Caco-2 (cell line): ENCODE results near the gene LBX1. TPM values are rescaled to one million over a fixed set of nuclear protein-coding genes. Genes with fewer than 3 reads are reported as not detected.

Source experiments
- BruUV-seq: library from RNA; stranded (reverse); fragments of 400-500 nt; replicated peaks from 2 replicates; lab custom pipeline; 2021; lab: Mats Ljungman, UMichigan
- CTCF ChIA-PET: fragments of 300-600 bp; sonication (Branson Sonifier 250); formaldehyde crosslinking; loops from one replicate; lab custom pipeline; 2022; ENCODE audit warnings: antibody characterized with exemption; lab: Charles Lee
- POLR2A ChIA-PET: fragments of 300-600 bp; sonication (Branson Sonifier 250); formaldehyde crosslinking; loops from one replicate; lab custom pipeline; 2022; ENCODE audit warnings: antibody characterized with exemption; lab: Charles Lee
- DNase-seq, 2 experiments: peaks; one replicate each; pipeline versions ENCODE4 v3.0.0 to v3.0.0-alpha.2; 2020 to 2022
- H3K27me3 ChIP-seq: replicated peaks from 2 replicates; pipeline ENCODE4 v1.6.0; 2011; ENCODE audit warnings: low read length; ENCODE audit not compliant: control insufficient read depth, insufficient read depth
- H3K36me3 ChIP-seq: 2 replicates; pipeline ENCODE4 v1.5.1; 2011; ENCODE audit warnings: low read length; ENCODE audit not compliant: control insufficient read depth, insufficient read depth
- H3K4me1 ChIP-seq: fragments of 250-450 bp; sonication (Bioruptor Pico); 2 replicates; pipeline ENCODE4 v1.5.1; 2020; ENCODE audit warnings: mild to moderate bottlenecking
- H3K4me3 ChIP-seq: 2 replicates; pipeline ENCODE4 v1.5.1; 2011; ENCODE audit warnings: low read depth, mild to moderate bottlenecking, control low read depth, low read length
- H3K9me3 ChIP-seq: fragments of 250-450 bp; sonication (Bioruptor Pico); 2 replicates; pipeline ENCODE4 v1.5.1; 2020; ENCODE audit warnings: mild to moderate bottlenecking, moderate library complexity
- H3K27ac Mint-ChIP-seq: one replicate; pipeline ENCODE4 v1.8.0; 2022; ENCODE audit warnings: mixed read lengths; ENCODE audit not compliant: unreplicated experiment
- H3K27me3 Mint-ChIP-seq: one replicate; pipeline ENCODE4 v1.8.0; 2022; ENCODE audit warnings: mixed read lengths; ENCODE audit not compliant: insufficient read depth, unreplicated experiment
- H3K36me3 Mint-ChIP-seq: one replicate; pipeline ENCODE4 v1.8.0; 2022; ENCODE audit warnings: mild to moderate bottlenecking, mixed read lengths; ENCODE audit not compliant: insufficient read depth, unreplicated experiment
- H3K4me1 Mint-ChIP-seq: one replicate; pipeline ENCODE4 v1.8.0; 2022; ENCODE audit warnings: low read depth, mixed read lengths; ENCODE audit not compliant: unreplicated experiment
- H3K4me3 Mint-ChIP-seq: one replicate; pipeline ENCODE4 v1.8.0; 2022; ENCODE audit warnings: mild to moderate bottlenecking, moderate library complexity, mixed read lengths; ENCODE audit not compliant: unreplicated experiment
- H3K9me3 Mint-ChIP-seq: one replicate; pipeline ENCODE4 v1.8.0; 2022; ENCODE audit warnings: mixed read lengths; ENCODE audit not compliant: unreplicated experiment
- CTCF ChIP-seq, 2 experiments: fragments of 200-600 bp in 1 of 2; IDR thresholded peaks; 1 replicate in 1 of 2; 2 replicates in 1 of 2; pipeline versions ENCODE4 v1.5.1 to v1.8.0; 2011 to 2022; ENCODE audit warnings: antibody characterized with exemption in 1 of 2, control low read depth in 1 of 2, inconsistent platforms in 1 of 2, low read depth in 1 of 2, low read length in 1 of 2, mild to moderate bottlenecking in 1 of 2, moderate library complexity in 1 of 2; ENCODE audit not compliant: insufficient read depth in 1 of 2, severe bottlenecking in 1 of 2, unreplicated experiment in 1 of 2
- intact Hi-C: fragments of 100-400 bp; cut with micrococcal nuclease; formaldehyde crosslinking; loops from one replicate; pipeline ENCODE4 v1.10.0; 2022; ENCODE audit not compliant: unreplicated experiment
- total RNA-seq: library from RNA; stranded (reverse); gene quantifications from 2 replicates; pipeline ENCODE4 v1.2.3, GENCODE V29; 2022

Gene LBX1
- total RNA-seq, 1 experiment from 2014 or later, result not detected

DNA sequence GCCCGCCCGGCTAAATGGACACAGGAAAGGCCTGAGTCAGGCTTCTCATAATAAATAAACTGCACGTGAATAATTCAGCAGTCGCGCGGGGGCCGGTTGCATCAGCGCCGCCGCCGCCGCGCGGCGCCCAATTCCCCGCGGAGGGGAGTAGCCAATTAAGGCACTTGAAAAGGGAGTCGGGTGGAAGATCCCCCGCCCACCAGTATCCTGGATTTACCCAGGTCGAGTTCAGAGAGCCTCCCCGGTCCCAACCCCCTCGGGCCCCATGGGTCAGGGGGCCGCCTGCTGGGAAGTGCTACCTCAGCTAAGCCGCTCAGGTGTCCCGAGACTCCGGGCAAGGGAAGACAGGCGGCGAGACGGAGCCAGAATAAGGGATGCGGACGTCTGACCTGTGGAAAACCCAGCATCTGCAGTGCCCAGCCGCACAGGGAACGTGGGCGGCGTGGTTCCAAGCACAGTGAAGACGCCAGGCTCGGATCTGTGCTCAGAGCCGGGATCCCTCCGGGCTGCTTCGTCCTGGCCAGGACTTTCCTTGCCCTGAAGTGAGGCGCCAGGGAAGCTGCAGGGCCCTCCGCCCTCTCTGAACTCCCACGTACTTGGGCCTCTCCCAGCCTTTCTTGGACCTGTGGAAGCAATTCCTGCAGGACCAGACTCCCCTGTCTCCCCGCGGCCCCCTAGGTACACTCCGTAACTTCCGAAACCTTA lies 7.3 kb upstream of the LBX1 start:
- H3K4me1 Mint-ChIP-seq, result no peaks in the 10 kb centered on the region
- no peak overlapping the region for H3K27ac Mint-ChIP-seq
- no peak for DNase-seq
- intact Hi-C loops, result no loop called here
- Histone ChIP-seq H3K27me3 (peaks cover 5% of the 10 kb centered on the region), H3K4me3 (no peak overlapping the region), H3K4me1 (no peaks in the 10 kb centered on the region), H3K9me3 (no peaks in the 10 kb centered on the region), H3K36me3 (no peaks in the 10 kb centered on the region)
- no TSS peak for BruUV-seq
- ChIA-PET CTCF (no interaction called here), POLR2A (no interaction called here)
- no peaks in the 10 kb centered on the region for H3K36me3 Mint-ChIP-seq
- H3K4me3 Mint-ChIP-seq, result no peak overlapping the region
- peaks cover 20% of the 10 kb centered on the region for H3K27me3 Mint-ChIP-seq
- no peak for TF ChIP-seq CTCF (IDR thresholded peaks at IDR 0.05; ENCODE audit: insufficient read depth in 1 of 2, low read depth in 1 of 2, low read length in 1 of 2, severe bottlenecking in 1 of 2, unreplicated experiment in 1 of 2)
- H3K9me3 Mint-ChIP-seq, result no peaks in the 10 kb centered on the region

GRCh38 chr10:101235766-101236165 lies 6.5 kb upstream of the LBX1 start:
- Mint-ChIP-seq H3K4me1 (no peaks in the 10 kb centered on the region), H3K9me3 (no peaks in the 10 kb centered on the region), H3K4me3 (no peak overlapping the region), H3K27ac (no peak overlapping the region), H3K36me3 (no peaks in the 10 kb centered on the region), H3K27me3 (peaks cover 28% of the 10 kb centered on the region)
- Histone ChIP-seq H3K36me3 (no peaks in the 10 kb centered on the region), H3K27me3 (peaks cover 7% of the 10 kb centered on the region), H3K4me3 (no peak overlapping the region), H3K9me3 (no peaks in the 10 kb centered on the region), H3K4me1 (no peaks in the 10 kb centered on the region)
- DNase-seq, result no peak
- intact Hi-C loops, result no loop called here
- CTCF ChIA-PET, result interaction anchor here (0.6 kb wide), 1 partner anchor 37 kb away, joined by 4 read pairs; no protein-coding TSS in a partner anchor
- POLR2A ChIA-PET, result no interaction called here
- no peak for TF ChIP-seq CTCF (IDR thresholded peaks at IDR 0.05; ENCODE audit: insufficient read depth in 1 of 2, low read depth in 1 of 2, low read length in 1 of 2, severe bottlenecking in 1 of 2, unreplicated experiment in 1 of 2)
- BruUV-seq, result no TSS peak

DNA sequence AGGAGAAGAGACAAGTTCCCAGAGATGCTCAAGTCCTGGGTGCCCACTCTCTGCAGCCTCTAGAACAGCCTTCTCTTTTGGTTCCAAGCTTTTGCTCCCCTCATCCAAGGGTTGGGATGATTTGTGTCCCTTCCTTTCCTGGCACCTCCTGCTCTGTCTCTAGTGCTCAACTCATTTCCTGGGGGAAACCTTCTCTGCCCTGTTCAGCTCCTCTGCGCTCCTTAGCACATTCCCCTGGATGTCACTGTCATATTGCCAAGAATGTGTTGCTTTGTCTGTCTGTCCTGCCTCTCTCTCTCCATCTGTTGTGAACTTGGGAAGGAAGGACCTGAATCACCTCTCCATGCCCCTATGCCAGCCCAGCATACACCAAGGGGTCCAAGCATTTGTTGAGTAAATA lies 5.1 kb upstream of the LBX1 start:
- intact Hi-C loops, result no loop called here
- no peaks in the 10 kb centered on the region for H3K9me3 Mint-ChIP-seq
- H3K4me1 Mint-ChIP-seq, result peaks cover 2% of the 10 kb centered on the region
- Histone ChIP-seq H3K27me3 (peaks cover 7% of the 10 kb centered on the region), H3K4me1 (peaks cover 8% of the 10 kb centered on the region; the same call in 1 of the 2 replicates), H3K4me3 (no peak overlapping the region), H3K36me3 (no peaks in the 10 kb centered on the region), H3K9me3 (no peaks in the 10 kb centered on the region)
- no peak for TF ChIP-seq CTCF (IDR thresholded peaks at IDR 0.05; ENCODE audit: insufficient read depth in 1 of 2, low read depth in 1 of 2, low read length in 1 of 2, severe bottlenecking in 1 of 2, unreplicated experiment in 1 of 2)
- ChIA-PET POLR2A (no interaction called here), CTCF (no interaction called here)
- no peak for DNase-seq
- H3K4me3 Mint-ChIP-seq, result no peak overlapping the region
- no TSS peak for BruUV-seq
- no peak overlapping the region for H3K27ac Mint-ChIP-seq
- H3K27me3 Mint-ChIP-seq, result peaks cover 33% of the 10 kb centered on the region
- H3K36me3 Mint-ChIP-seq, result no peaks in the 10 kb centered on the region
